IMR-90 (cell line): Measurements from ENCODE around the gene PRKN. TPM values are rescaled to one million over a fixed set of nuclear protein-coding genes. Genes with fewer than 3 reads are reported as not detected.

ENCODE experiments used
- ATAC-seq: fragments of 200-7000 bp; cut with Tn5 transposase; 2 replicates; pipeline ENCODE4 v1.9.1; 2020; ENCODE audit warnings: low read depth, mild to moderate bottlenecking, moderate library complexity
- BruUV-seq: library from RNA; stranded (reverse); fragments of 400-500 nt; replicated peaks from 2 replicates; lab custom pipeline; 2021; lab: Mats Ljungman, UMichigan
- CTCF ChIA-PET: fragments of 300-600 bp; formaldehyde crosslinking; extraction: SDS; loops from one replicate; lab custom pipeline; 2021; ENCODE audit warnings: antibody characterized with exemption; lab: Yijun Ruan, JAX
- POLR2A ChIA-PET: fragments of 300-600 bp; sonication (Branson Sonifier 250); formaldehyde crosslinking; loops from one replicate; lab custom pipeline; 2022; ENCODE audit warnings: antibody characterized with exemption; ENCODE audit not compliant: unreplicated experiment; lab: Charles Lee
- DNase-seq: peaks from one replicate; pipeline ENCODE4 v3.0.0; 2013
- H2AFZ ChIP-seq: replicated peaks from 2 replicates; pipeline ENCODE3; 2013; ENCODE audit warnings: low read length, mild to moderate bottlenecking; ENCODE audit not compliant: poor library complexity
- H2AK5ac ChIP-seq: 2 replicates; pipeline ENCODE4 v1.6.1; 2013; ENCODE audit warnings: low read depth, low read length, inconsistent platforms
- H2AK9ac ChIP-seq: replicated peaks from 2 replicates; pipeline ENCODE3; 2013; ENCODE audit warnings: mild to moderate bottlenecking, low read depth, low read length, moderate library complexity; ENCODE audit not compliant: poor library complexity
- H2BK120ac ChIP-seq: 2 replicates; pipeline ENCODE4 v1.6.1; 2013; ENCODE audit warnings: low read depth, low read length, inconsistent platforms
- H2BK15ac ChIP-seq: 3 replicates; pipeline ENCODE4 v1.6.1; 2013; ENCODE audit warnings: low read depth, low read length, inconsistent platforms
- H2BK20ac ChIP-seq: 2 replicates; pipeline ENCODE4 v1.6.1; 2013; ENCODE audit warnings: low read depth, mild to moderate bottlenecking, inconsistent platforms, low read length, moderate library complexity
- H2BK5ac ChIP-seq: 2 replicates; pipeline ENCODE4 v1.6.1; 2013; ENCODE audit warnings: mild to moderate bottlenecking, low read depth, low read length, inconsistent platforms; ENCODE audit not compliant: poor library complexity, severe bottlenecking
- H3K14ac ChIP-seq: replicated peaks from 2 replicates; pipeline ENCODE4 v1.6.1; 2013; ENCODE audit warnings: low read depth, low read length, inconsistent platforms
- H3K18ac ChIP-seq: 2 replicates; pipeline ENCODE4 v1.6.1; 2013; ENCODE audit warnings: low read depth, low read length, control low read depth
- H3K23ac ChIP-seq: 2 replicates; pipeline ENCODE4 v1.6.1; 2013; ENCODE audit warnings: low read depth, low read length, inconsistent platforms
- H3K27ac ChIP-seq: 2 replicates; pipeline ENCODE4 v1.5.1; 2013; ENCODE audit warnings: mild to moderate bottlenecking, control low read depth, low read length; ENCODE audit not compliant: insufficient read depth
- H3K27me3 ChIP-seq: 2 replicates; pipeline ENCODE4 v1.6.1; 2013; ENCODE audit warnings: low read length; ENCODE audit not compliant: control insufficient read depth, insufficient read depth
- H3K36me3 ChIP-seq: 2 replicates; pipeline ENCODE4 v1.6.1; 2013; ENCODE audit warnings: low read length, mixed read lengths; ENCODE audit not compliant: control insufficient read depth, insufficient read depth
- H3K4ac ChIP-seq: 2 replicates; pipeline ENCODE4 v1.6.1; 2013; ENCODE audit warnings: low read depth, low read length, inconsistent platforms
- H3K4me1 ChIP-seq: 2 replicates; pipeline ENCODE4 v1.6.1; 2013; ENCODE audit warnings: low read length, mixed read lengths; ENCODE audit not compliant: control insufficient read depth, insufficient read depth
- H3K4me2 ChIP-seq: 2 replicates; pipeline ENCODE4 v1.6.1; 2013; ENCODE audit warnings: low read depth, mild to moderate bottlenecking, control low read depth, low read length, moderate library complexity
- H3K4me3 ChIP-seq: 2 replicates; pipeline ENCODE4 v1.5.1; 2013; ENCODE audit warnings: low read depth, mild to moderate bottlenecking, control low read depth, low read length, moderate library complexity; ENCODE audit not compliant: insufficient read depth
- H3K56ac ChIP-seq: 2 replicates; pipeline ENCODE4 v1.6.1; 2013; ENCODE audit warnings: low read length, inconsistent platforms; ENCODE audit not compliant: insufficient read depth; ENCODE audit errors: extremely low read depth
- H3K79me1 ChIP-seq, 2 experiments: 2 replicates each; pipeline ENCODE4 v1.6.1; 2013; ENCODE audit warnings: low read length in 2 of 2, inconsistent platforms in 1 of 2, low read depth in 1 of 2
- H3K9ac ChIP-seq: 2 replicates; pipeline ENCODE4 v1.6.1; 2013; ENCODE audit warnings: low read depth, low read length, control low read depth
- H3K9me1 ChIP-seq: 2 replicates; pipeline ENCODE4 v1.6.1; 2013; ENCODE audit warnings: low read length, inconsistent platforms; ENCODE audit not compliant: insufficient read depth
- H3K9me3 ChIP-seq: 2 replicates; pipeline ENCODE4 v1.6.1; 2013; ENCODE audit warnings: low read length; ENCODE audit not compliant: control insufficient read depth, insufficient read depth
- H4K20me1 ChIP-seq: 2 replicates; pipeline ENCODE4 v1.6.1; 2013; ENCODE audit warnings: low read length, inconsistent platforms; ENCODE audit not compliant: insufficient read depth
- H4K5ac ChIP-seq: 2 replicates; pipeline ENCODE4 v1.6.1; 2013; ENCODE audit warnings: mild to moderate bottlenecking, low read depth, low read length, control low read depth
- H4K8ac ChIP-seq, 2 experiments: 2 replicates each; pipeline ENCODE4 v1.6.1; 2013; ENCODE audit warnings: low read depth in 2 of 2, low read length in 2 of 2, control low read depth in 1 of 2, inconsistent platforms in 1 of 2
- H4K91ac ChIP-seq: 2 replicates; pipeline ENCODE4 v1.6.1; 2013; ENCODE audit warnings: low read depth, low read length, inconsistent platforms; ENCODE audit not compliant: insufficient read depth
- CEBPB ChIP-seq: IDR thresholded peaks from 2 replicates; pipeline ENCODE4 v1.6.1; 2012; ENCODE audit warnings: low read depth, low read length, improper control_type of control experiment
- CHD1 ChIP-seq: IDR thresholded peaks from 2 replicates; pipeline ENCODE4 v1.6.1; 2012; ENCODE audit warnings: low read depth, low read length, improper control_type of control experiment
- ELK1 ChIP-seq: fragments of 150-350 bp; IDR thresholded peaks from 2 replicates; pipeline ENCODE4 v1.6.1; 2016; ENCODE audit warnings: low read depth, mild to moderate bottlenecking, low read length, moderate library complexity, borderline replicate concordance
- MAZ ChIP-seq: IDR thresholded peaks from 2 replicates; pipeline ENCODE4 v1.6.1; 2012; ENCODE audit warnings: low read depth, mild to moderate bottlenecking, low read length, improper control_type of control experiment, moderate library complexity, borderline replicate concordance
- MXI1 ChIP-seq: IDR thresholded peaks from 2 replicates; pipeline ENCODE4 v1.6.1; 2012; ENCODE audit warnings: low read depth, mild to moderate bottlenecking, low read length, moderate library complexity, borderline replicate concordance
- NFE2L2 ChIP-seq: fragments of 150-350 bp; IDR thresholded peaks from 2 replicates; pipeline ENCODE4 v1.6.1; 2016; ENCODE audit warnings: low read depth, mild to moderate bottlenecking, low read length
- POLR2A ChIP-seq: IDR thresholded peaks from 2 replicates; pipeline ENCODE4 v1.6.1; 2012; ENCODE audit warnings: mild to moderate bottlenecking, low read depth, low read length
- RAD21 ChIP-seq: IDR thresholded peaks from 2 replicates; pipeline ENCODE4 v1.6.1; 2012; ENCODE audit warnings: low read length, improper control_type of control experiment
- RCOR1 ChIP-seq: IDR thresholded peaks from 2 replicates; pipeline ENCODE4 v1.6.1; 2012; ENCODE audit warnings: mild to moderate bottlenecking, low read length, improper control_type of control experiment; ENCODE audit not compliant: insufficient replicate concordance
- RFX5 ChIP-seq: IDR thresholded peaks from 2 replicates; pipeline ENCODE4 v1.8.0; 2012; ENCODE audit warnings: low read depth, mild to moderate bottlenecking, low read length, moderate library complexity
- WGBS, 2 experiments: methylation state at CpG; one replicate each; pipeline versions ENCODE4 v1.1.5 to v1.1.7; 2013; ENCODE audit warnings: missing lambda C conversion rate in 2 of 2; ENCODE audit not compliant: insufficient read length in 1 of 2; ENCODE audit errors: extremely low coverage in 2 of 2; 5-methylcytosine and 5-hydroxymethylcytosine counted together
- dilution Hi-C: fragments of 300-500 bp; cut with HindIII; formaldehyde crosslinking; loops from one replicate; pipeline ENCODE4 v1.14.3; 2018; ENCODE audit warnings: low sequenced_read_pairs; ENCODE audit not compliant: unreplicated experiment
- in situ Hi-C: fragments of 300-500 bp; cut with MboI; formaldehyde crosslinking; loops from 3 replicates; pipeline ENCODE4 v1.14.3; 2019; ENCODE audit warnings: low sequenced_read_pairs, inconsistent platforms, mixed read lengths
- intact Hi-C: fragments of 100-400 bp; cut with micrococcal nuclease; formaldehyde crosslinking; loops from 2 replicates; pipeline ENCODE4 v1.10.0; 2022
- polyA plus RNA-seq, 3 experiments: library from polyadenylated mRNA; depleted of rRNA; stranded (reverse); fragments of >200 nt; gene quantifications; 2 replicates each; pipeline ENCODE4 v1.2.3, GENCODE V29; 2012; ENCODE audit warnings: low replicate concordance in 1 of 3
- total RNA-seq: library from RNA; depleted of rRNA; stranded (reverse); fragments of >200 nt; gene quantifications from 2 replicates; pipeline ENCODE4 v1.2.3, GENCODE V29; 2012

Gene PRKN
- total and polyA plus RNA-seq, 2 of the 4 experiments (the other 2 are of a cell fraction), result 0.15 to 0.18 TPM

- H2AK9ac ChIP-seq, result no peak overlapping the region
- no TSS peak for BruUV-seq
Observed at GRCh38 chr6:161654209-161654608, 1073.4 kb downstream of the PRKN start.

More at GRCh38 chr6:161654209-161654608, 1073.4 kb downstream of the PRKN start:
- no peak overlapping the region for H3K9ac ChIP-seq
- ATAC-seq, result no peak
- no peak overlapping the region for H3K27ac ChIP-seq
- CTCF ChIA-PET, result no interaction called here
- no peak overlapping the region for H2AK5ac ChIP-seq
- no peak overlapping the region for H4K91ac ChIP-seq
- H3K4ac ChIP-seq, result no peak overlapping the region
- H3K4me1 ChIP-seq, result no peaks in the 10 kb centered on the region
- peaks cover 21% of the 10 kb centered on the region for H3K9me3 ChIP-seq
- H4K5ac ChIP-seq, result no peak overlapping the region
- H3K14ac ChIP-seq, result no peak overlapping the region
- dilution Hi-C loops (no loop called here), in situ Hi-C loops (no loop called here), intact Hi-C loops (no loop called here)
- H2BK20ac ChIP-seq, result no peak overlapping the region
- no peak overlapping the region for H4K8ac ChIP-seq
- no peaks in the 10 kb centered on the region for H3K27me3 ChIP-seq
- H3K18ac ChIP-seq, result no peak overlapping the region
- no peaks in the 10 kb centered on the region for H3K79me1 ChIP-seq
- no peak overlapping the region for H2BK5ac ChIP-seq
- no peak overlapping the region for H2BK15ac ChIP-seq
- POLR2A ChIA-PET, result no interaction called here
- DNase-seq, result no peak
- no peak overlapping the region for H3K4me2 ChIP-seq
- no peak for TF ChIP-seq POLR2A
- TF ChIP-seq RCOR1, result no peak
- TF ChIP-seq CEBPB, result no peak
- no peak for TF ChIP-seq MAZ
- no peak for TF ChIP-seq MXI1
- TF ChIP-seq NFE2L2, result no peak
- TF ChIP-seq ELK1, result no peak
- TF ChIP-seq CHD1, result no peak
- TF ChIP-seq RFX5, result no peak
- no peak for TF ChIP-seq RAD21
- H3K23ac ChIP-seq, result no peak overlapping the region
- no peak overlapping the region for H2BK120ac ChIP-seq
- WGBS, 2 experiments, result no CpG with 5 or more reads among the region's 6 CpGs
- H2AFZ ChIP-seq, result no peak overlapping the region
- no peaks in the 10 kb centered on the region for H4K20me1 ChIP-seq
- no peak overlapping the region for H3K56ac ChIP-seq
- no peak overlapping the region for H3K4me3 ChIP-seq
- H3K36me3 ChIP-seq, result no peaks in the 10 kb centered on the region
- no peaks in the 10 kb centered on the region for H3K9me1 ChIP-seq
